ENCODE data around the gene PDAP1. TPM values are rescaled to one million over a fixed set of nuclear protein-coding genes. Genes with fewer than 3 reads are reported as not detected.

The PDAP1 gene, protein sequence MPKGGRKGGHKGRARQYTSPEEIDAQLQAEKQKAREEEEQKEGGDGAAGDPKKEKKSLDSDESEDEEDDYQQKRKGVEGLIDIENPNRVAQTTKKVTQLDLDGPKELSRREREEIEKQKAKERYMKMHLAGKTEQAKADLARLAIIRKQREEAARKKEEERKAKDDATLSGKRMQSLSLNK
- total RNA-seq (10 to 100 TPM; 85.9 to 95.9 (median 90.1) TPM), polyA plus RNA-seq (167 TPM)
- long read RNA-seq, donor 1, transcript PDAP1-201 (6 exons, 2,546 nt) = major isoform, 63 of 76 reads
- long read RNA-seq, donor 1, partial matches to known transcripts = 2 of 76 reads
- long read RNA-seq, donor 1, other reads (novel, unspliced or antisense) = 11 of 76 reads
- long read RNA-seq, donor 2, transcript PDAP1-201 (6 exons, 2,546 nt) = major isoform, 44 of 64 reads
- long read RNA-seq, donor 2, partial matches to known transcripts = 5 of 64 reads
- long read RNA-seq, donor 2, other reads (novel, unspliced or antisense) = 15 of 64 reads
- long read RNA-seq, donor 3, transcript PDAP1-201 (6 exons, 2,546 nt) = major isoform, 122 of 141 reads
- long read RNA-seq, donor 3, partial matches to known transcripts = 10 of 141 reads
- long read RNA-seq, donor 3, other reads (novel, unspliced or antisense) = 8 of 141 reads
- long read RNA-seq, donor 4, transcript PDAP1-201 (6 exons, 2,546 nt) = major isoform, 43 of 54 reads
- long read RNA-seq, donor 4, partial matches to known transcripts = 5 of 54 reads
- long read RNA-seq, donor 4, other reads (novel, unspliced or antisense) = 6 of 54 reads

GRCh38 chr7:99408379-99409191 lies at the start of gene PDAP1, which contains the start of gene BUD31:
Gene PDAP1, minus strand, starts transcription at chr7:99408597. Its CDS starts 49 bp downstream, at chr7:99408548.
Gene BUD31, plus strand, starts transcription at chr7:99408969. Its CDS starts 2,124 bp downstream, at chr7:99411093.
- peak; percentile 95 to 96 for ATAC-seq
- Histone ChIP-seq H3K4me1 (ENCODE audit: control insufficient read depth, insufficient read depth, low read length) (peaks cover 7% of the 10 kb centered on the region), H3K27ac (ENCODE audit: low read length) (peak within 1 kb of the TSS; percentile 99), H3K27me3 (ENCODE audit: control insufficient read depth, insufficient read depth) (no peaks in the 10 kb centered on the region), H3K4me3 (ENCODE audit: low read length) (peak within 1 kb of the TSS; percentile 97), H3K9me3 (ENCODE audit: control insufficient read depth, low read length) (no peaks in the 10 kb centered on the region)
- WGBS = under 1% methylated on average over 72 of the region's 72 CpGs
- peak; percentile 96 to 98 (median 97) for DNase-seq
- intact Hi-C loops (cut with DNase I) = no loop called here

GRCh38 chr7:99457650-99458493 lies 49.5 kb upstream of the PDAP1 start:
- ATAC-seq = peak in 1 of 2 donors; percentile 7
- Histone ChIP-seq H3K4me3 (ENCODE audit: low read length) (no peak overlapping the region), H3K4me1 (ENCODE audit: control insufficient read depth, insufficient read depth, low read length) (no peaks in the 10 kb centered on the region), H3K27me3 (ENCODE audit: control insufficient read depth, insufficient read depth) (no peaks in the 10 kb centered on the region), H3K9me3 (ENCODE audit: control insufficient read depth, low read length) (no peaks in the 10 kb centered on the region), H3K27ac (ENCODE audit: low read length) (no peak overlapping the region)
- intact Hi-C loops (cut with DNase I) = no loop called here
- WGBS = 74% methylated on average over 26 of the region's 26 CpGs
- DNase-seq = peak in 1 of 3 donors; percentile 36

DNA sequence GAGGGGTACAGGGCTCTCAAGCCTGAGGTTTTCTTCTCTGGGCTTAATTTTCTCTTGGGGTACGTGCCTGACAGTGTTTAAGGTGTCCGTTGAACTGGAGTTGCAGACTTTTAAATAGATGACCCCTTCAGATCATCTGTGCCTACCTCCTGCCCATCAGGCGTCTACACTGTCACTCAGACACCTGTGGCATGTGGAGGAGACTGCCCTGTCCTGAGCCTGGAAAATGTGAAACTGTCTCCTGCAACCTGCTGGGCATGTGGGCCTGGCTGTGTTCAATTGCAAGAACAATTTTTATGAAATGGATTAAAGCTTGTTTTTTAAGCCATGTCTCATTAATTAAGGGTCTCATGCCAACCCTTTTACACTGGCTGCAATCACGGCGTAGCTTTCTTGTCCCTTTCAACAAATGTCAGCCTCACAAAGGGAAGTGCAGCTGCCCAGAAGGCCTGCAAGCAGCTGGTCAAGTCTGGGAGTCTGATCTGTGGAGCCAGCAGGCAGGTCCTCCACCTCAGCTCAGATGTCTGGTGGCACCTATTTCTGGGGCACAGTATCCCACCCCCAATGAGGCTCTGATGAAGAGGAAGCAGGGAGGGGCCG lies 48.8 kb upstream of the PDAP1 start:
- WGBS = 76% methylated on average over 6 of the region's 6 CpGs
- no peak for DNase-seq
- intact Hi-C loops (cut with DNase I) = no loop called here
- no peak overlapping the region for H3K27ac ChIP-seq (ENCODE audit: low read length)
- H3K4me1 ChIP-seq (ENCODE audit: control insufficient read depth, insufficient read depth, low read length) = no peaks in the 10 kb centered on the region
- no peak for ATAC-seq
- H3K4me3 ChIP-seq (ENCODE audit: low read length) = no peak overlapping the region
- no peaks in the 10 kb centered on the region for H3K9me3 ChIP-seq (ENCODE audit: control insufficient read depth, low read length)
- H3K27me3 ChIP-seq (ENCODE audit: control insufficient read depth, insufficient read depth) = no peaks in the 10 kb centered on the region

- no peak overlapping the region for H3K4me3 ChIP-seq (ENCODE audit: low read length)
- DNase-seq (peak in 1 of 3 donors; percentile 54), ATAC-seq (no peak)
- intact Hi-C loops (cut with DNase I) = no loop called here
- 60% methylated on average over 13 of the region's 13 CpGs for WGBS
- no peaks in the 10 kb centered on the region for H3K4me1 ChIP-seq (ENCODE audit: control insufficient read depth, insufficient read depth, low read length)
- no peaks in the 10 kb centered on the region for H3K9me3 ChIP-seq (ENCODE audit: control insufficient read depth, low read length)
- H3K27me3 ChIP-seq (ENCODE audit: control insufficient read depth, insufficient read depth) = no peaks in the 10 kb centered on the region
- no peak overlapping the region for H3K27ac ChIP-seq (ENCODE audit: low read length)
Measured at GRCh38 chr7:99456288-99456687, 47.9 kb upstream of the PDAP1 start.

DNA sequence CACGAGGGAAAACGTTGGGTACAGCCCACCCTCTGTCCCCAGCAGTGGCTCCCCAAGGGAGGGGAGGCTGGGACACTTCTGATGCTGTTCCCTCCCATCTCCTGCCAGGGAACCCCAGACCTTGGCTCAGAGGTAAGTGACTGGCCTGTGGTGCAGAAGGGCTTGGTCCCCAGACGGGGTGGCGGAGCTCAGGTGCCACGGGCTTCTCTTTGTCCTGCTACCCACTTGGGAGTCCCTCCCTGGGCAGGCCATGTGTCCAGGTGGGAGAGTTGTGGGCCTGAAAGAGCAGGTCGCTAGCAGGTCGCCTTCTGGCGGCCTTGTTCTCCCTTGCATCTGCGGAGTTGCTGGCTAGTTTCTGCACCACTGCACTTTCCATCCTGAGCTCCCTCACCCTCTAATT lies 47.5 kb upstream of the PDAP1 start:
- intact Hi-C loops (cut with DNase I) = no loop called here
- no peaks in the 10 kb centered on the region for H3K9me3 ChIP-seq (ENCODE audit: control insufficient read depth, low read length)
- WGBS = 78% methylated on average over 9 of the region's 9 CpGs
- H3K4me1 ChIP-seq (ENCODE audit: control insufficient read depth, insufficient read depth, low read length) = no peaks in the 10 kb centered on the region
- H3K27me3 ChIP-seq (ENCODE audit: control insufficient read depth, insufficient read depth) = no peaks in the 10 kb centered on the region
- H3K27ac ChIP-seq (ENCODE audit: low read length) = no peak overlapping the region
- DNase-seq (peak in 1 of 3 donors; percentile 24), ATAC-seq (no peak)
- H3K4me3 ChIP-seq (ENCODE audit: low read length) = no peak overlapping the region

DNA sequence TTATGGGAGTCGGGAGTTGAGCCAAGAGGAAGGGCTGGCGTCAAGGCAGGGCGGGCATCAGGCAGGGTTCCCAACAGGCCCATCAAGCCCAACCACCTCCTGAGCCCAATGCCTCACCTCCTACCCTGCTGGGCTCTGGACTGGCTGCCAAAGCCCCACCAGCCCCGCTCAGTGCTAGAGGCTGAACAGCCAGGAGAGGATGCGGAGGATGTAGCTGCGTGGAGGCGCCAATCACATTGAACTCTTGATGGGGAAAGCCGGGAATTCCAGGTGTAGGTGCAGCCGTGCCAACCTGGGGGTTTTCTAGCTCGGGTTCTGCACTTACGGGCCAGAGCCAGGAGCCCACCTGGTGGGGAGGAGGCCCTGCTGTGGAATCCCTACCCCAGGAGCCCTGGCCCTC lies 44.7 kb upstream of the PDAP1 start:
- DNase-seq (peak in 2 of 3 donors; percentile 43 to 47), ATAC-seq (peak; percentile 10 to 39)
- intact Hi-C loops (cut with DNase I) = no loop called here
- H3K9me3 ChIP-seq (ENCODE audit: control insufficient read depth, low read length) = no peaks in the 10 kb centered on the region
- 83% methylated on average over 11 of the region's 11 CpGs for WGBS
- no peak overlapping the region for H3K4me3 ChIP-seq (ENCODE audit: low read length)
- no peaks in the 10 kb centered on the region for H3K4me1 ChIP-seq (ENCODE audit: control insufficient read depth, insufficient read depth, low read length)
- H3K27me3 ChIP-seq (ENCODE audit: control insufficient read depth, insufficient read depth) = no peaks in the 10 kb centered on the region
- H3K27ac ChIP-seq (ENCODE audit: low read length) = no peak overlapping the region

DNA sequence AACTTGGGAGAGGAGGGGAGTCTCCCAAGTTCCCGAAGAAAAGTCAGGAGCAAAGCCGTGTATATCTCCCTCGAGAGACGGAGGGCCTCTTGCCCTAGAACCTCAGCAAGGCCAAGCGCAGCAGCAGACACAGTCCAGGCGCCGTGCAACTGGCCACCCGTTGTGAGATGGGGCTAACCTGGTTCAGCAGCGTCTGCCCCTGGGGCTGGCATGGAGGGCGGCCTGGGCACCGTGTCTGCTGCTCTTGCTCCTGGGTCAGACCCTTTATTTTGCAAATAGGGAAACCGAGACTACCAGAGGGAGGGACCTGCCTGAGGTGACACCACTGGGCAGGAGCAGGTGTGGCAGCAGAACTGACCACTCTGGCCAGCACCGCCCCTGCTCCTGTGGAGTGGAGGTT lies 44.1 kb upstream of the PDAP1 start:
- H3K4me3 ChIP-seq (ENCODE audit: low read length) = no peak overlapping the region
- peak in 1 of 3 donors; percentile 37 for DNase-seq
- H3K9me3 ChIP-seq (ENCODE audit: control insufficient read depth, low read length) = no peaks in the 10 kb centered on the region
- H3K27ac ChIP-seq (ENCODE audit: low read length) = no peak overlapping the region
- H3K27me3 ChIP-seq (ENCODE audit: control insufficient read depth, insufficient read depth) = no peaks in the 10 kb centered on the region
- no peaks in the 10 kb centered on the region for H3K4me1 ChIP-seq (ENCODE audit: control insufficient read depth, insufficient read depth, low read length)
- 87% methylated on average over 13 of the region's 13 CpGs for WGBS
- intact Hi-C loops (cut with DNase I) = no loop called here
- peak in 1 of 2 donors; percentile 2 for ATAC-seq

GRCh38 chr7:99451936-99452335 lies 43.5 kb upstream of the PDAP1 start:
- ATAC-seq = peak; percentile 7 to 22

GRCh38 chr7:99449326-99449725 lies 40.9 kb upstream of the PDAP1 start:
- peak in 1 of 3 donors; percentile 16 for DNase-seq
- no peaks in the 10 kb centered on the region for H3K9me3 ChIP-seq (ENCODE audit: control insufficient read depth, low read length)
- H3K4me1 ChIP-seq (ENCODE audit: control insufficient read depth, insufficient read depth, low read length) = no peaks in the 10 kb centered on the region
- no peak overlapping the region for H3K27ac ChIP-seq (ENCODE audit: low read length)
- ATAC-seq = no peak
- intact Hi-C loops (cut with DNase I) = no loop called here
- WGBS = 92% methylated on average over 5 of the region's 5 CpGs
- no peak overlapping the region for H3K4me3 ChIP-seq (ENCODE audit: low read length)
- no peaks in the 10 kb centered on the region for H3K27me3 ChIP-seq (ENCODE audit: control insufficient read depth, insufficient read depth)

More at GRCh38 chr7:99451936-99452335, 43.5 kb upstream of the PDAP1 start:
- WGBS = 82% methylated on average over 8 of the region's 8 CpGs
- Histone ChIP-seq H3K27me3 (ENCODE audit: control insufficient read depth, insufficient read depth) (no peaks in the 10 kb centered on the region), H3K9me3 (ENCODE audit: control insufficient read depth, low read length) (no peaks in the 10 kb centered on the region), H3K27ac (ENCODE audit: low read length) (no peak overlapping the region), H3K4me3 (ENCODE audit: low read length) (no peak overlapping the region), H3K4me1 (ENCODE audit: control insufficient read depth, insufficient read depth, low read length) (no peaks in the 10 kb centered on the region)
- no peak for DNase-seq
- intact Hi-C loops (cut with DNase I) = no loop called here

GRCh38 chr7:99448855-99449254 lies 40.5 kb upstream of the PDAP1 start:
- no peak overlapping the region for H3K4me3 ChIP-seq (ENCODE audit: low read length)
- 92% methylated on average over 10 of the region's 10 CpGs for WGBS
- no peak overlapping the region for H3K27ac ChIP-seq (ENCODE audit: low read length)
- H3K4me1 ChIP-seq (ENCODE audit: control insufficient read depth, insufficient read depth, low read length) = no peaks in the 10 kb centered on the region
- no peak for ATAC-seq
- no peaks in the 10 kb centered on the region for H3K9me3 ChIP-seq (ENCODE audit: control insufficient read depth, low read length)
- H3K27me3 ChIP-seq (ENCODE audit: control insufficient read depth, insufficient read depth) = no peaks in the 10 kb centered on the region
- intact Hi-C loops (cut with DNase I) = no loop called here
- peak in 1 of 3 donors; percentile 38 for DNase-seq
